Fibroblast of pulmonary artery (primary cell): ENCODE measurements around the gene DRG2.

Source experiments
- DNase-seq: peaks from one replicate; pipeline ENCODE4 v3.0.0-alpha.2; 2010; ENCODE audit warnings: low read depth
- H3K4me3 ChIP-seq: replicated peaks from 2 replicates; pipeline ENCODE4 v1.5.1; 2011; ENCODE audit warnings: low read depth, mild to moderate bottlenecking, control low read depth, low read length, moderate library complexity
- TF ChIP-seq, protein P1 (sequence below): IDR thresholded peaks from 2 replicates; pipeline ENCODE4 v1.5.1; 2011; ENCODE audit warnings: mild to moderate bottlenecking, control low read depth, low read length, inconsistent platforms; ENCODE audit errors: missing control alignments

DRG2 gene

DNA sequence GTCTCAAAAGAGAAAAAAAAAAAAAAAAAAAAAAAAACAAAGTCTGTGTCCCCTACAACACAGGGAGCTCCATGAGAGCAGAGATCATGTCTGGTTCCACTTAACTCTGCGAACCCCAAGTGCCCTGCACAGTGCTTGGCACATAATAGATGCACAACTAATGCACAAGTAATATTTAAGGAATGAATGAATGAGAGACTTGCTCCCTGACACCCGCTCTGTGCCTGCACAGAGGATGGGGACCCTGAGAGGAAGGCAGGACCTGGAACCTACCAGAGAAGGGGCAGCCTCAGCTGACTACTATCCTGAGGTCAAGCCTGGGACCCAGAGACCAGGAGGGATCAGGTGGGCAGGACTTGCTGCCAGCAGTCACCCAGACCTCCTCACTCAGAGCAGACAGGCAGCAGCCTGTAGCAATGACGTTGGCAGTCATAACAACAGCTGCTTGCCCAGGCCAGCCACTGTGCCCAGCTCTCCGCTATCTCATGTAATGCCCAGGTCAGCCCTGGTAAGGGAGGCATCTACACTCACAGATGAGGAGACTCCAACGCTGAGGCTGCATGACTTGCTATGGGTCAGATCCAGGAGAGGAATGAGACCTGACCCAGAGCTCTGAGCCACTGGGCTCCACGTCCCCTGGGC, 23.7 kb downstream of the DRG2 start:
- TF ChIP-seq, protein P1, sequence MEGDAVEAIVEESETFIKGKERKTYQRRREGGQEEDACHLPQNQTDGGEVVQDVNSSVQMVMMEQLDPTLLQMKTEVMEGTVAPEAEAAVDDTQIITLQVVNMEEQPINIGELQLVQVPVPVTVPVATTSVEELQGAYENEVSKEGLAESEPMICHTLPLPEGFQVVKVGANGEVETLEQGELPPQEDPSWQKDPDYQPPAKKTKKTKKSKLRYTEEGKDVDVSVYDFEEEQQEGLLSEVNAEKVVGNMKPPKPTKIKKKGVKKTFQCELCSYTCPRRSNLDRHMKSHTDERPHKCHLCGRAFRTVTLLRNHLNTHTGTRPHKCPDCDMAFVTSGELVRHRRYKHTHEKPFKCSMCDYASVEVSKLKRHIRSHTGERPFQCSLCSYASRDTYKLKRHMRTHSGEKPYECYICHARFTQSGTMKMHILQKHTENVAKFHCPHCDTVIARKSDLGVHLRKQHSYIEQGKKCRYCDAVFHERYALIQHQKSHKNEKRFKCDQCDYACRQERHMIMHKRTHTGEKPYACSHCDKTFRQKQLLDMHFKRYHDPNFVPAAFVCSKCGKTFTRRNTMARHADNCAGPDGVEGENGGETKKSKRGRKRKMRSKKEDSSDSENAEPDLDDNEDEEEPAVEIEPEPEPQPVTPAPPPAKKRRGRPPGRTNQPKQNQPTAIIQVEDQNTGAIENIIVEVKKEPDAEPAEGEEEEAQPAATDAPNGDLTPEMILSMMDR = no peak
- no peak overlapping the region for H3K4me3 ChIP-seq
- DNase-seq = no peak

DNA sequence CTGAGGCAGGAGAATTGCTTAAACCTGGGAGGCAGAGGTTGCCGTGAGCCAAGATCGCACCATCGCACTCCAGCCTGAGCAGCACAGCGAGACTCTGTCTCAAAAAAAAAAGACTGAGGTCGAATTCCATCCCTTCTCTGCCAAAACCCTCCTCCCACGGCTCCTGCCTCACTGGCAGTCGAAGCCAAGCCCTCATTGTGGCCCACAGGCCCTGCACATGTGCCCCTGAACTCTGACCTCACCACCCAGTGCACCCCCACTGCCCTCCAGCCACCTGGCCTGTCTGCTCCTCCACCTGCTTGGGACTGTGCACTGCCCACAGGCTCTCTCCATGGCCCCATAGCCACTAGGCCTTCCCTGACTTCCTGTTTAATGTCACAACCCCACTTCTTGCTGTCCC, 27.8 kb downstream of the DRG2 start:
- TF ChIP-seq, protein P1 = no peak
- H3K4me3 ChIP-seq = no peak overlapping the region
- no peak for DNase-seq

DNA sequence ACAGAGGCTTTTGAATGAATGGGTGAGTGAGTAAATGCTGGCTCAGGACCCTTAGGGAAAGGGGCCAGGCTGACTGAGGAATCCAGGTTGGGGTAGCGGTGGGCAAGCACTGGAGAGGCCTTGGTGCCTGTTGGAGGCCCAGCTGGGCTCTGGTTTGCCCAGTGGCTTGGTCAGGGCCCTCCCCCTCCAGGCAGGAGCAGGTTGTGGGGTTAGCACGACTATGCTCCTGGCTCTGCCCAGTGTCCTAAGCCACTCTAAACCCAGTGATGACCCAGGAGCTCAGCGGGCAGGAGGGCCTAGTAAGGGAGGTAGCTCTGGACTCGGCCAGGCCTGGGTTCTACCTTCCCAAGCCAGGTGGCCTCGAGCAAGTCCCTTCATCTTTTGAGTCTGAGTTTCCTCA, 28.3 kb downstream of the DRG2 start:
- TF ChIP-seq, protein P1 = no peak
- no peak overlapping the region for H3K4me3 ChIP-seq
- DNase-seq = no peak

DNA sequence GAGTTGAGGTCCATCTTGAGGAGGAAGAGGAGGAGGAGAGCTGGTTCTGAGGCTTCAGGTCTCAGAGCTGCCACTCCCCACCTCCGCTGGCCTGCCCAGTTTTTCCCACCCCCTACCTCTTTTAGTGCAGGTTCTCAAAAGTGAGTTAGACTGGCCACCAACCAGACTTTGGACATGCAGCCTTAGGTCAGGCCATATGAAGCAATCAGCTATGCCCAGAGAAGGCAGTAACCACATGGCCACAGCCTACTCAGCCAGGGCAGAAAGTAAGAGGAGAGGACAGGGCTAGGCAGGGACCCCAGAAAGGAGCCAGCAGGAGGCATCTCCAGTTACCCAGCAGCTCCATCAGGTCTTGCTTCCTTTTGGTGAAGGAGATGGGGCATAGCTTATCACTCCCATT, 29.8 kb downstream of the DRG2 start:
- no peak for DNase-seq
- TF ChIP-seq, protein P1 = no peak
- H3K4me3 ChIP-seq = no peak overlapping the region

DNA sequence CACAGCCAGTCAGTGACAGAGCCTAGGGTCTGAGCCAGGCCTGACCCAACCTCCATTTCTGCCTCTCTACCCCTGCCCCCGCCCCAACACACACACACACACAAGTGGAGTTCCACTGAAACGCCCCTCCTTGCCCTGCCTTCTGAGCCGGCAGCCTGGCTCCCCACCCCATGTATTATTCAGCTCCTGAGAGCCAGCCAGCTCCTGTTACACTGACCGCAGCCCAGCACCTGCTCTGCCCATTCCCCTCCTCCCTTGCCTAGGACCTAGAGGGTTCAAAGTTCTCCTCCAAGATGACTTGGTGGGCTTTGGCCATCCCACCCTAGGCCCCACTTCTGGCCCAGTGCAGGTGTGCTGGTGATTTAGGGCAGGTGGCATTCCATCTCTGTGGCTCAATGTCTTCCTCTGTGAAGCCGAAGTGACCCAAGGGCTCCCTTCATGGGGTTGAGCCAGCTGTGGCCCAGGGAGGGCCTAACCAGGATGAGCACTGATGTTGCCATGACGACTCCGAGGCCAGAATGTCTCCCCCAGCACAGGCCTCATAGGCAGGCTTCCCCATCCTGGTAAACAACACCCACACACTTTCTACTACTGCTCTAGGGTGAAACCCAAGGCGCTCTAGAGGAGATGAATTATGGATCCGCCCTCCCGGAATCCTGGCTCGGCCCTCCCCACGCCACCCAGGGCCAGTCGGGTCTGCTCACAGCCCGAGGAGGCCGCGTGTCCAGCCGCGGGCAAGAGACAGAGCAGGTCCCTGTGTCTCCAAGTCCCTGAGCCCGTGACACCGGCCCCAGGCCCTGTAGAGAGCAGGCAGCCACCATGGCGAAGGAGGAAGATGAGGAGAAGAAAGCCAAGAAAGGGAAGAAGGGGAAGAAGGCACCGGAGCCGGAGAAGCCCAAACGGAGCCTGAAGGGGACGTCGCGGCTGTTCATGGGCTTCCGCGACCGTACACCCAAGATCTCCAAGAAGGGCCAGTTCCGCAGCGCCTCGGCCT, 30.5 kb downstream of the DRG2 start:
- no peak overlapping the region for H3K4me3 ChIP-seq
- no peak for DNase-seq
- TF ChIP-seq, protein P1 = no peak

DNA sequence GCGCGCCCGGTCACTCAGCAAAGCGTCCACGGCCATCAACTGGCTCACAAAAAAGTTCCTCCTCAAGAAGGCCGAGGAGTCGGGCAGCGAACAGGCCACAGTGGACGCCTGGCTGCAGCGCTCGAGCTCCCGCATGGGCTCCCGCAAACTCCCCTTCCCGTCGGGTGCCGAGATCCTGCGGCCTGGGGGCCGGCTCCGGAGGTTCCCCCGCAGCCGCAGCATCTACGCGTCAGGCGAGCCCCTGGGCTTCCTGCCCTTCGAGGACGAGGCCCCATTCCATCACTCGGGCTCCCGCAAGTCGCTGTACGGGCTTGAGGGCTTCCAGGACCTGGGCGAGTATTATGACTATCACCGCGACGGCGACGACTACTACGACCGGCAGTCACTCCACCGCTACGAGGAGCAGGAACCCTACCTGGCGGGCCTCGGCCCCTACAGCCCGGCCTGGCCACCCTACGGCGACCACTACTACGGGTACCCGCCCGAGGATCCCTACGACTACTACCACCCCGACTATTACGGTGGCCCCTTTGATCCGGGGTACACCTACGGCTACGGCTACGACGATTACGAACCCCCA, 31.5 kb downstream of the DRG2 start:
- no peak overlapping the region for H3K4me3 ChIP-seq
- TF ChIP-seq, protein P1 = no peak
- DNase-seq = no peak
